Ovary (tissue), 3 donors: Measurements from ENCODE around the gene SKI.

Experiments used
- EP300 ChIP-seq: sonication (generic); formaldehyde crosslinking; IDR thresholded peaks from one replicate; pipeline ENCODE4 v1.6.1; 2017; ENCODE audit warnings: antibody characterized with exemption
- POLR2A ChIP-seq: fragments of 450-650 bp; IDR thresholded peaks from one replicate; pipeline ENCODE4 v1.6.1; 2017; ENCODE audit warnings: antibody characterized with exemption, mild to moderate bottlenecking, moderate library complexity
- TF ChIP-seq, protein P1 (sequence below), 3 donors: fragments of 450-650 bp in 2 of 3; fragments of 200-600 bp in 1 of 3; IDR thresholded peaks; one replicate each; pipeline versions ENCODE4 v1.5.1 to v1.8.0; 2016 to 2022; ENCODE audit warnings: antibody characterized with exemption in 3 of 3, mild to moderate bottlenecking in 1 of 3
- donor health status: DM: no; HTN: no; CAD: no.

DNA sequence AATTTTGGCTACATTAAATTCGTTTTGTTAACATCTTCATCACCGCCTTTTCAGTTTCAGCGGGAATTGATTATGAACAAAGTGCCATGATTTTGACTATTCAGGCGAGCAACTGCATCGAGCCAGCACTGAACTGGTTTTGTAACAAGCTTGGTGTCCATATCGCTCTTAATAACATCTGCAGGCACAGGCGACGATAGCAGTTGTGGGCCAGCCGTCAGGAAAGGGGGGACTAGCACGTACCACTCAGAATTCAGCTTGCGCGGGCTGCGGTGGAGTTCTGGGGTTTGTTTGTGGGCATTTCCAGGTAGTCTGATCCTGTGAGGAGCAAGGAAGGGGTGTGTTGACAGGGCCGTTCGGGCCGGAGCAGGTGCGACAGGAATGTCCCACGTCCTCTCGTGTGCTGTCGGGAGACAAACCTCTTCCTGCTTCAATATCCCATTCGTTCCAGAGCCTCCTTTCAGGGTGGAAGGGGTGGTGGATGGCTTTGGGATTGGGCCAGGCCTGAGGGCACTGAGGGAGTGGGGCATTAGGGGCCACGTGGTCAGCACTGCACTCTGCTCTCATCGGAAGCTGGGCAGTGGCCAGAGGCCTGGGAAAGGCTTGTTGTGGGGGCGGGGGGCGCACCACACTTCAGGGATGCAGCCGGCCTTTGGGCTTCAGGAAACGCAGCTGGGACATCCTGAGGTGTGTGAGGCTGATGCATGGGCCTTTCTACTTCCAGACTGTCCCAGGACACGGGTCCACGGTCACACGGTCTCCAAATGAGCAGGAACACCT, 39.1 kb downstream of the SKI start:
- TF ChIP-seq, protein P1, sequence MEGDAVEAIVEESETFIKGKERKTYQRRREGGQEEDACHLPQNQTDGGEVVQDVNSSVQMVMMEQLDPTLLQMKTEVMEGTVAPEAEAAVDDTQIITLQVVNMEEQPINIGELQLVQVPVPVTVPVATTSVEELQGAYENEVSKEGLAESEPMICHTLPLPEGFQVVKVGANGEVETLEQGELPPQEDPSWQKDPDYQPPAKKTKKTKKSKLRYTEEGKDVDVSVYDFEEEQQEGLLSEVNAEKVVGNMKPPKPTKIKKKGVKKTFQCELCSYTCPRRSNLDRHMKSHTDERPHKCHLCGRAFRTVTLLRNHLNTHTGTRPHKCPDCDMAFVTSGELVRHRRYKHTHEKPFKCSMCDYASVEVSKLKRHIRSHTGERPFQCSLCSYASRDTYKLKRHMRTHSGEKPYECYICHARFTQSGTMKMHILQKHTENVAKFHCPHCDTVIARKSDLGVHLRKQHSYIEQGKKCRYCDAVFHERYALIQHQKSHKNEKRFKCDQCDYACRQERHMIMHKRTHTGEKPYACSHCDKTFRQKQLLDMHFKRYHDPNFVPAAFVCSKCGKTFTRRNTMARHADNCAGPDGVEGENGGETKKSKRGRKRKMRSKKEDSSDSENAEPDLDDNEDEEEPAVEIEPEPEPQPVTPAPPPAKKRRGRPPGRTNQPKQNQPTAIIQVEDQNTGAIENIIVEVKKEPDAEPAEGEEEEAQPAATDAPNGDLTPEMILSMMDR (IDR thresholded peaks at IDR 0.05) = no peak
- TF ChIP-seq POLR2A (no peak), EP300 (no peak)
